ENCODE data around the gene GSTA4.

The GSTA4 gene

GRCh38 chr6:52990342-52990741 is 4.7 kb downstream of the GSTA4 start:
- no peak overlapping the region for H3K27ac ChIP-seq
- peaks cover 0 to 57% (median 4%) of the 10 kb centered on the region in 11 experiments; a peak in 9 of 22 replicates for H3K27me3 ChIP-seq
- H3K4me1 ChIP-seq = peaks cover 7 to 20% (median 11%) of the 10 kb centered on the region in 10 experiments; a peak in 18 of 20 replicates
- H3K9ac ChIP-seq = no peak overlapping the region
- H4K20me1 ChIP-seq = no peaks in the 10 kb centered on the region
- no peaks in the 10 kb centered on the region for H3K9me3 ChIP-seq (replicated peaks in 1 of 11)
- H3K4me2 ChIP-seq = no peak overlapping the region
- TF ChIP-seq Cebpa-rat (IDR thresholded peaks at IDR 0.05) = no peak
- no peaks in the 10 kb centered on the region for H3K36me3 ChIP-seq
- no peak overlapping the region for H3K4me3 ChIP-seq

- Histone ChIP-seq H3K27me3 (peaks cover 4 to 85% (median 13%) of the 10 kb centered on the region in 11 experiments; a peak in 13 of 22 replicates), H3K4me3 (no peak overlapping the region), H3K4me1 (peaks cover 23 to 33% (median 27%) of the 10 kb centered on the region in 10 experiments), H3K27ac (no peak overlapping the region), H3K4me2 (peak overlapping the region; percentile 69 to 87 (median 78); a peak in 21 of 22 replicates), H4K20me1 (peaks cover 0 to 4% (median 0%) of the 10 kb centered on the region in 11 experiments; a peak in 2 of 22 replicates), H3K36me3 (no peaks in the 10 kb centered on the region), H3K9ac (no peak overlapping the region), H3K9me3 (replicated peaks in 1 of 11) (no peaks in the 10 kb centered on the region)
- no peak for TF ChIP-seq Cebpa-rat (IDR thresholded peaks at IDR 0.05)
These were observed 9.9 kb downstream of the GSTA4 start for GRCh38 chr6:52985228-52985627.

GRCh38 chr6:52984247-52984646 is 10.8 kb downstream of the GSTA4 start:
- Histone ChIP-seq H3K9ac (peak overlapping the region in 1 of 11 experiments; percentile 17; a peak in 1 of 22 replicates), H3K4me2 (peak overlapping the region; percentile 69 to 87 (median 78)), H3K36me3 (no peaks in the 10 kb centered on the region), H3K9me3 (replicated peaks in 1 of 11) (no peaks in the 10 kb centered on the region), H3K4me3 (no peak overlapping the region), H4K20me1 (peaks cover 0 to 4% (median 0%) of the 10 kb centered on the region in 11 experiments; a peak in 2 of 22 replicates), H3K27me3 (peaks cover 4 to 75% (median 13%) of the 10 kb centered on the region in 11 experiments; a peak in 13 of 22 replicates), H3K27ac (no peak overlapping the region), H3K4me1 (peaks cover 23 to 31% (median 27%) of the 10 kb centered on the region in 10 experiments)
- no peak for TF ChIP-seq Cebpa-rat (IDR thresholded peaks at IDR 0.05)

- Histone ChIP-seq H3K9me3 (replicated peaks in 1 of 11) (no peaks in the 10 kb centered on the region), H3K27ac (no peak overlapping the region), H3K27me3 (peaks cover 4 to 73% (median 13%) of the 10 kb centered on the region in 11 experiments; a peak in 13 of 22 replicates), H4K20me1 (peaks cover 0 to 4% (median 0%) of the 10 kb centered on the region in 11 experiments; a peak in 2 of 22 replicates), H3K9ac (no peak overlapping the region), H3K4me1 (peaks cover 23 to 31% (median 27%) of the 10 kb centered on the region in 10 experiments), H3K4me3 (no peak overlapping the region), H3K36me3 (no peaks in the 10 kb centered on the region), H3K4me2 (peak overlapping the region; percentile 33 to 87 (median 78); a peak in 21 of 22 replicates)
- TF ChIP-seq Cebpa-rat (IDR thresholded peaks at IDR 0.05) = no peak
These were observed 11.8 kb downstream of the GSTA4 start for GRCh38 chr6:52983159-52983848.

GRCh38 chr6:52982680-52983079 is 12.4 kb downstream of the GSTA4 start:
- TF ChIP-seq Cebpa-rat (IDR thresholded peaks at IDR 0.05) = no peak
- peaks cover 4 to 72% (median 13%) of the 10 kb centered on the region in 11 experiments; a peak in 13 of 22 replicates for H3K27me3 ChIP-seq
- peak overlapping the region in 4 of 11 experiments; percentile 72 to 87 (median 85); a peak in 9 of 22 replicates for H3K4me2 ChIP-seq
- H3K4me1 ChIP-seq = peaks cover 23 to 35% (median 27%) of the 10 kb centered on the region in 10 experiments
- no peak overlapping the region for H3K4me3 ChIP-seq
- no peak overlapping the region for H3K27ac ChIP-seq
- H3K36me3 ChIP-seq = no peaks in the 10 kb centered on the region
- H3K9me3 ChIP-seq (replicated peaks in 1 of 11) = no peaks in the 10 kb centered on the region
- peaks cover 0 to 4% (median 0%) of the 10 kb centered on the region in 11 experiments; a peak in 2 of 22 replicates for H4K20me1 ChIP-seq
- H3K9ac ChIP-seq = no peak overlapping the region

GRCh38 chr6:52981222-52981900 is 13.7 kb downstream of the GSTA4 start:
- Histone ChIP-seq H3K27me3 (peaks cover 4 to 62% (median 13%) of the 10 kb centered on the region in 11 experiments; a peak in 13 of 22 replicates), H3K4me3 (no peak overlapping the region), H3K9ac (no peak overlapping the region), H3K4me2 (0 out of 22 replicates have a peak overlapping the region, but pooled peaks of 1 of the 11 experiments have one; percentile 7), H3K4me1 (peaks cover 24 to 48% (median 28%) of the 10 kb centered on the region in 10 experiments), H4K20me1 (peaks cover 0 to 4% (median 0%) of the 10 kb centered on the region in 11 experiments; a peak in 2 of 22 replicates), H3K36me3 (no peaks in the 10 kb centered on the region), H3K9me3 (replicated peaks in 1 of 11) (no peaks in the 10 kb centered on the region), H3K27ac (no peak overlapping the region)
- TF ChIP-seq Cebpa-rat (IDR thresholded peaks at IDR 0.05) = no peak

GRCh38 chr6:52976591-52977035 is 18.5 kb downstream of the GSTA4 start:
- Histone ChIP-seq H3K9me3 (replicated peaks in 1 of 11) (0 out of 22 replicates have a peak, but pooled peaks cover 0 to 3% (median 0%) of the 10 kb centered on the region in 11 experiments), H3K9ac (peak overlapping the region in 3 of 11 experiments; percentile 57 to 63 (median 57); a peak in 4 of 22 replicates), H4K20me1 (no peaks in the 10 kb centered on the region), H3K4me3 (no peak overlapping the region; a peak in 1 of 20 replicates), H3K36me3 (no peaks in the 10 kb centered on the region), H3K27me3 (peaks cover 0 to 20% (median 0%) of the 10 kb centered on the region in 11 experiments; a peak in 5 of 22 replicates), H3K27ac (peak overlapping the region in 4 of 11 experiments; percentile 53 to 81 (median 71); a peak in 7 of 22 replicates), H3K4me2 (peak overlapping the region in 5 of 11 experiments; percentile 68 to 94 (median 86); a peak in 10 of 22 replicates), H3K4me1 (peaks cover 11 to 38% (median 18%) of the 10 kb centered on the region in 10 experiments; a peak in 19 of 20 replicates)
- no peak for TF ChIP-seq Cebpa-rat (IDR thresholded peaks at IDR 0.05)

- Histone ChIP-seq H3K4me3 (no peak overlapping the region; a peak in 1 of 20 replicates), H3K27ac (peak overlapping the region in 4 of 11 experiments; percentile 53 to 81 (median 71); a peak in 7 of 22 replicates), H3K27me3 (peaks cover 0 to 15% (median 0%) of the 10 kb centered on the region in 11 experiments; a peak in 3 of 22 replicates), H3K9me3 (replicated peaks in 1 of 11) (0 out of 22 replicates have a peak, but pooled peaks cover 0 to 3% (median 0%) of the 10 kb centered on the region in 11 experiments), H3K4me2 (peak overlapping the region in 5 of 11 experiments; percentile 68 to 94 (median 86); a peak in 10 of 22 replicates), H3K36me3 (no peaks in the 10 kb centered on the region), H3K4me1 (peaks cover 11 to 38% (median 18%) of the 10 kb centered on the region in 10 experiments; a peak in 19 of 20 replicates), H4K20me1 (no peaks in the 10 kb centered on the region), H3K9ac (peak overlapping the region in 3 of 11 experiments; percentile 57 to 63 (median 57); a peak in 4 of 22 replicates)
- TF ChIP-seq Cebpa-rat (IDR thresholded peaks at IDR 0.05) = no peak
These were observed 18.9 kb downstream of the GSTA4 start for GRCh38 chr6:52976149-52976548.
